AG08396 (cell line): ENCODE data around the gene LHX3.

Experiments
- DNase-seq: peaks from one replicate; pipeline ENCODE4 v3.0.0; 2012; ENCODE audit warnings: low spot score, mixed read lengths

The LHX3 gene

DNA sequence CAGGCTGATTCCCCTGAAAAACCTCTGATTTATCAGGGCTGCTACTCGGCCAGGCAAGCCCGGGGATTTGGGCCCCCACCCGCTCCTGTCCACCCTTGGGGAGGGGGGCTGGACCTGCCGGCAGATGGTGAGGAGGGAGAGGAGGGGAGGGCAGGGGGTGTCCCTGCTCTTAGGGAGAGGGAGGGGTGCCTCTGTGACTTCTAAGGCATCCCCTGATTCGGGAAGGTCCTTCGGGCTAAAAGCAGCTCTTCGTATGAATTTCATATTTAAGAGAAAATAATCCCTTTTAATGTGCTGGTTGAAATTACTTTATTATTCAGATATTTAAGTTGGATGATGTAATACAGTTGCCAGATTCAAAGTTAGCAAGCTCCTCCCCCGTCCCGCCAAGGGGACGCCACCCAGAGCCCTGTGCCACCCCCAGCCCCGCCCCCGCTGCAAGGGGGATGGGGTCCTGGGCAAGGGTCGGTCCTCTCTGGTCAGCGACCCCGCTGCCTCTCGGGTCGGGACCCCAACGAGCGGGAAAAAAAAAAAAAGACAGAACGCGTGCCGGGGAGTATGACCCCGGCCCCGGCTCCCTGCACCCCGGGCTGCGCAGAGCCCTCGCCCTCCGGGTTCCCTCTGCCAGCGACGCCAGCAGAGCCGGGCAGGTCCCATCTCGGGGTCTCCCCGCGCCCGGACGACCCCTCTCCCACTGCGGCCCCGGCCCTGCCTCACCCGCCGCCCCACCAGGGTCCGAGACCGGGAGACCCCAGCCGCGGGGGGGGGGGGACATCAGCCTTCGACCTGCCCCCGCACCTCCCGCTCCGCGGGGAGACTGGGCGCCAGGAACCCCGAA, 12.4 kb downstream of the LHX3 start:
- no peak for DNase-seq

- DNase-seq = no peak
Measured at GRCh38 chr9:136191960-136192286, 13.0 kb downstream of the LHX3 start.

DNA sequence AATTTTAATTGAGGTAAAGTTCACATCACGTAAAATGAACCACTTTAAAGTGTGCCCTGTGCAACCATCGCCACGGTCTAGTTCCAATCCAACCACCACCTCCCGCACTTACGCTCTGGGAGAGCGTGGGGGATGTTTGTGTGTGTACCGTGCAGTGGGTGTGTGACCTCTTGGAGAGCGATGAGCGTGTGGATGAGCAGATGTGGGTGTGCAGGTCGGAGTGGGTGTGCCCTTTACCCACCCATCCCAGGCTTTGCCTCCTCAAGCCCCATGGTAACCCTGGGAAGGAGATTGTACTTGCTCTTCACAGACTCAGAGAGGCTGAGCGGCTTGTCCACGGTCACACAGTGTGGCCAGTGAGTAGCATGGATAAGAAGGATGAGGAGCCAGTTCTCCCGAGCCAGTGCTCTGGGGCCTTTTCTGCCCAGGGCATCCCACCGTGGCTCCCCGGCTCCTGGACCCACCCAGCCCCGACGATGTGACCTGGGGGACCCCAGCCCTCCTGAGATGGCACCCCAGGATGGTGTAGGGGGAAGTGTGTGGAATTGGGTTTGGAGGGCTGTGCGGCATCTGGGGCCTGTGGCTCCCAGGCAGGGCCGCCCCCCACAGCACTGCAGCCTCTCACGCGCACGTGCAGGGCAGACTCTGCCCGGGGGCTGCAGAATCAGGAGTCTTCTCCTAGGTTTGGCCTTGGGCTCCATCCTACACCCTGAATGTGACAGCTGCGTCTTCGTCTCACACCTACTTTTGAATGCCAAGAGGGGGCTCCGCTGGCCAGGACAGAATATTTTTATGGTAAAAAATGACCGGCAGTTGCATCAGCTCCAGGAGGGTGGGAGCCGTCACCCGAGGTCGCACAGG, 13.6 kb downstream of the LHX3 start:
- no peak for DNase-seq

GRCh38 chr9:136190656-136191055, 14.3 kb downstream of the LHX3 start:
- no peak for DNase-seq

DNA sequence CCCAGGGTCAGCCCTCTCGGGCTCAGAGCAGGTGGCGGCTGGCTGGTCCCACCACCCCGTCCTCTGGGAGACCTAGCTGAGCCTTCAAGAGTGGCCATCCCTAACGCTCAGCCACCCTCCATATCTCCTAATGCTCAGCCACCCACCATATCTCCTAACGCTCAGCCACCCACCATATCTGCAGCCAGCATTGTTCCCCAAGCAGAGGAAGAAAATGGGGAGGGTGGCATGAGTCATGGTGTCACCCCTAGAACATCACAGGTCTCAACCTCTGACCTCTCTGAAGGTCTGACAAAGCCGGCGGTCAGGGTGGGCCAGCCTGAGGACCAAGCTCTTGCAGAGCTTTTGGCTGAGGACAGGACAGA, 14.7 kb downstream of the LHX3 start:
- no peak for DNase-seq

GRCh38 chr9:136189394-136190236, 15.3 kb downstream of the LHX3 start:
- no peak for DNase-seq

- DNase-seq = no peak
Measured at GRCh38 chr9:136187683-136188586, 17.0 kb downstream of the LHX3 start.

- no peak for DNase-seq
Measured at GRCh38 chr9:136187197-136187596, 17.7 kb downstream of the LHX3 start.

- no peak for DNase-seq
Measured at GRCh38 chr9:136186386-136186785, 18.5 kb downstream of the LHX3 start.

GRCh38 chr9:136185596-136186366, 19.1 kb downstream of the LHX3 start:
- no peak for DNase-seq

DNA sequence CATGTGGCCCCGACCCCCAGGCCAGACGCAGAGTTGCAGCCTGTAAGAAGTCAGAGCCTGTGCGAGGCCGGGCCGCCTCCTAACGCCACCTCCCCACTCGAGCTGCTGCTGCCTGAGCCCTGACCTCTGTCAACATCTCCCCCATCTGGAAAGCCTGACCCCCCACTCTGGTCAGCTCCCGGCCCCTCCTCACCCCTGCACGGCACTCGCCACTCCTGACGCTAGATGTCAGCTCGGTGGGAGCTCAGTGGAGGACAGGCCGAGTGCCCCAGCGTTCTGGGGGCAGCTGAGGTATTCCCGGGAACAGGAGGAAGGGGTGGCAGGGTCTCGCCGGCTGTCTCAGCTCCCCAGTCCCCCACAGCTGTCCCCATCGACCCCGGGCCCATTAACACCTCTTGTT, 19.9 kb downstream of the LHX3 start:
- DNase-seq = no peak

DNA sequence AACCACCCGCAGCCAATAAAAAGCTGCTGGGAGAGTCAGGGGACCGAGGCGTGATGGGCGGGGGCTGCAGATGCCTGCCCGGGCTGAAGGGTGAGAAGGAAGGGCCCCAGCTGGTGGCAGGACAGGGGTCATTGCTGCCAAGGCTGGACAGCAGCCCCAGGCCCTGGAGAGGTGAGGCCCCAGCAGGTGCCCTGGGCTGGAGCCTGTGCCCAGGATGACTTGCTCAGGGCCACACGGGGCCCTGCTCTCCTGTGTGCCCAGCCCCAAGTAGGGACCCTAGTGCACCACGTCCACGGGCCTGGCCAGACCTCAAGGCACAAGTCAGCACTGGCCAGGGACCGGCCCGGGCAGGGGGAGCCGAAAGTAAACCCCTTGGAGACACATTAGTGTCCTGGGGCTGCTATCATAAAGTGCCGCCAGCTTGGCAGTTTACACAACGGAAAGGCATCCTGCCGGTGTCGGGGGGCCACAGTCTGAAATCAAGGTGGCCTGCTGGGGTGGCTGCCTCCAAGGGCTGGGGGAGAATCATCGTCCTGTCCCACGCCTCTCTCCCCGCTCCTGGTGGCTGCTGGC, 22.0 kb downstream of the LHX3 start:
- DNase-seq = no peak

DNA sequence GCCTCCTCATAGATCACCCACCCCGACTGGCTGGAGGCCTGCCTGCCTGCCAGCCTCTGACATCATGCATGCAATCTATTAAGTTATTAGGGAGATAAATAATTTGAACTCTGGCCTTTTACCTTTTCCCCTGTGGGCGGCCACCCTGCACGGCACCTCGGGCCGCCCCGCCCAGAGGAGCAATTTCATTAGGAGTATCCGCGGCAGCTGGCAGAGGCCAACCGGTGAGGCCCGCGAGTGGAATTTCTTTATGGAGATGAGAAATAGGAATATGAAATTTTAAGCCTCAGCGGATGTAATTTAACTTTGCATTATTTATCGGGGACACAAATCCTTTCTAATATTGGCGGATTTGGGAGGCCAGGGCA, 22.5 kb downstream of the LHX3 start:
- DNase-seq = no peak

DNA sequence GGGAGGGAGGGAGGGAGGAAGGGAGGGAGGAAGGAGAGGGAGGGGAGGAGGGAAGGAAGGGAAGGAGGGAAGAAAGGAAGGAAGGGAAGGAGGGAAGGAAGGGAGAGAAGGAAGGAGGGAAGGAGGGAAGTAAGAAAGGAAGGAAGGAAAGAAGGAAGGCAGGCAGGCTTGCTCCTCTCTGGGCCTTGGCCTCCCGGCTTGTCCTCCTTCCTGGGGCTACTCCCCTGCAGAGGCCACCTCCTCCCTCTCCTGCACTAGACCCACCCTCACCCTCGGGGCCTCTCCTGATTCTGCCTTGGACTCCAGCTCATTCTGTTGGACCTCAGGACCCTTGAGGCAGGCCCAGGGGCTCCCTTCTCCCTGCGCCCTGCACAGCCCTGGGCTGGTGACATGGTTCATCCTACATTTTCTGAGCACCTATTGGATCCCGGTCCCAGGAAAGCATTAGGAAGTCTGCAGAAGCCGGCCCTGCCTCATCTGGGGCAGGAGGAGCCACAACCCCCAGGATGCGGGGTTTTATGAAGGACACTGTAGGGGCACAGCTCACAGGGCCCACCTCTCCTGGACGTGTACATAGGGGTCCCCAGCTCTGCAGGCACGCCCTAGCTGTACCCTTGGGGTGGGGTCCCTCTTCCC, 23.0 kb downstream of the LHX3 start:
- DNase-seq = no peak

- DNase-seq = no peak
Measured at GRCh38 chr9:136180586-136180985, 24.3 kb downstream of the LHX3 start.

GRCh38 chr9:136179761-136180160, 25.2 kb downstream of the LHX3 start:
- DNase-seq = no peak

- DNase-seq = no peak
Measured at GRCh38 chr9:136179101-136179616, 25.8 kb downstream of the LHX3 start.

DNA sequence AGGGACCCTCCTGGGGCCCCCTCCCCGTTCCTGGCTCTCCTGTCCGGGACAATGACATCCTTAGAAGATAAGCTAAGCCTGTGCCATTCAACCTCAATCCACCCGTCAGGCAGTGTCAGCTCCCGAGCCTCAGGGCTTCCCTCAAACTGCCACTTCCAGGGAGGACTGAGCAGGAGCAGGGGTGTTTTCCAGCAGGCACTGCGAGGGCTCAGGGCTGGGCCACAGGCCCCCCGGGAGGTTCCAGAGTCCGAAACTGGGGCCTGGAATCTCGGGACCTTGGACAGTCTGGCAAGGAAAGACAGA, 26.2 kb downstream of the LHX3 start:
- no peak for DNase-seq

DNA sequence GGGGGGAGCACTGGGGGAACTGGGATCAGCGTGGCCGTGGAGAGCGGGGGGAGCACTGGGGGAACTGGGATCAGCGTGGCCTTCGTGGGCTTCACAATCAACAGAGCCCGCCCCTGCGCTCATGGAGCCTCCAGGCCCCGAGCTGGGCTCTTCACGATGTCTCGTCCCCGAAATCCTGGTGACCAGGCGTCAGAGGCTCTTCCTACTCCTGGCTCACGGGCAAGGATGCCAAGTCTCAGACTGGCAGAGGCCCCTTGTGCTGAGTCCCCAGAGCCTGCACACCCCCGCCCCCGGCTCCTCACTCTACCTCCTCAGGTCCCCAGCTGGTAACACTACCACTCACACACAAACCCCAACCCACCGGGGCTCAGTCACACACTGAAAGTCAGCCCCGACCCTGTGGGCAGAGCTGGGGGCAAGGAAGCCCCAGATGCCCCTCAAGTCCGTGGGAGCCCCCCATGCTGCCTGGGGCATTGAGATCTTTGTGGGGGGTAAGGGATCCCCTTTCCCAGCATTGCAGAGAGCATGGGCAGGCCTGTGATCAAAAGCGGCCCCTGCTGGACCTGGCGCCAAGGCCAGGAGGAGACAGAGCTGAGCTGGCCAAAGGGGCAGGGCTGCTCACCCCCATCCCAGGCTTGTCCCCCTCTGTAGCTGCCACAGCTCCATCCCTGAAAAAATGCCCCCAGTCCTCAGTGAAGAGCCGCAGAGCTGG, 26.7 kb downstream of the LHX3 start:
- DNase-seq = no peak
